Cardiac fibroblast (primary cell): ENCODE data around the gene CCDC146.

Experiments used
- DNase-seq, 2 donors: peaks; one replicate each; pipeline versions ENCODE4 v3.0.0 to v3.0.0-alpha.2; 2010; ENCODE audit warnings: low read depth in 2 of 2
- H3K4me3 ChIP-seq, 2 donors: replicated peaks in 1 of 2; 1 replicate in 1 of 2; 2 replicates in 1 of 2; pipeline ENCODE4 v1.5.1; 2011; ENCODE audit warnings: low read depth in 2 of 2, low read length in 2 of 2, mild to moderate bottlenecking in 2 of 2, moderate library complexity in 1 of 2
- TF ChIP-seq, protein P1 (sequence below): IDR thresholded peaks from one replicate; pipeline ENCODE4 v1.5.1; 2011; ENCODE audit warnings: low read depth, mild to moderate bottlenecking, low read length, inconsistent platforms

The CCDC146 gene

GRCh38 chr7:77338883-77339629 is 216.6 kb downstream of the CCDC146 start:
- peak in 1 of 2 donors; percentile 59 for DNase-seq
- no peak overlapping the region for H3K4me3 ChIP-seq
- TF ChIP-seq, protein P1, sequence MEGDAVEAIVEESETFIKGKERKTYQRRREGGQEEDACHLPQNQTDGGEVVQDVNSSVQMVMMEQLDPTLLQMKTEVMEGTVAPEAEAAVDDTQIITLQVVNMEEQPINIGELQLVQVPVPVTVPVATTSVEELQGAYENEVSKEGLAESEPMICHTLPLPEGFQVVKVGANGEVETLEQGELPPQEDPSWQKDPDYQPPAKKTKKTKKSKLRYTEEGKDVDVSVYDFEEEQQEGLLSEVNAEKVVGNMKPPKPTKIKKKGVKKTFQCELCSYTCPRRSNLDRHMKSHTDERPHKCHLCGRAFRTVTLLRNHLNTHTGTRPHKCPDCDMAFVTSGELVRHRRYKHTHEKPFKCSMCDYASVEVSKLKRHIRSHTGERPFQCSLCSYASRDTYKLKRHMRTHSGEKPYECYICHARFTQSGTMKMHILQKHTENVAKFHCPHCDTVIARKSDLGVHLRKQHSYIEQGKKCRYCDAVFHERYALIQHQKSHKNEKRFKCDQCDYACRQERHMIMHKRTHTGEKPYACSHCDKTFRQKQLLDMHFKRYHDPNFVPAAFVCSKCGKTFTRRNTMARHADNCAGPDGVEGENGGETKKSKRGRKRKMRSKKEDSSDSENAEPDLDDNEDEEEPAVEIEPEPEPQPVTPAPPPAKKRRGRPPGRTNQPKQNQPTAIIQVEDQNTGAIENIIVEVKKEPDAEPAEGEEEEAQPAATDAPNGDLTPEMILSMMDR = no peak

DNA sequence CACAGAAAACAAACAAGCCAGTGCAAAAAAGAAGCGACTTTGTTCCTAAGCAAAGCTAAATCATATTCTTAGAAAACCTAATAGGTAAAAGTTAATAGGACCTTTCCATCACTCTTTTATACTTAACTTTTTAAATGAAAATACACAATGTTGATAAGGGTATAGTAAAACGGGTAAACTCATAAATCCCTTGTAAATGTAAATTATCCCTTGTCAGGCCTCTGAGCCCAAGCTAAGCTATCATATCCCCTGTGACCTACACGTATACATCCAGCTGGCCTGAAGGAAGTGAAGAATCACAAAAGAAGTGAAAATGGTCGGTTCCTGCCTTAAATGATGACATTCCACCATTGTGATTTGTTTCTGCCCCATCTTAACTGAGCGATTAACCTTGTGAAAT is 217.3 kb downstream of the CCDC146 start:
- no peak for DNase-seq
- TF ChIP-seq, protein P1 = no peak
- H3K4me3 ChIP-seq = no peak overlapping the region
